MM.1S (cell line): Measurements from ENCODE around the gene CERS2.

Source experiments
- EZH2 ChIP-seq: fragments of 300-600 bp; sonication (generic); optimal IDR thresholded peaks from 2 replicates; pipeline ENCODE3; 2017; ENCODE audit warnings: low read depth, mild to moderate bottlenecking, antibody characterized with exemption, low read length, mixed read lengths
- TF ChIP-seq, protein P1 (sequence below): fragments of 300-600 bp; sonication (generic); IDR thresholded peaks from 2 replicates; pipeline ENCODE4 v1.5.1; 2016; ENCODE audit warnings: antibody characterized with exemption, low read length, mixed read lengths

- TF ChIP-seq, protein P1, sequence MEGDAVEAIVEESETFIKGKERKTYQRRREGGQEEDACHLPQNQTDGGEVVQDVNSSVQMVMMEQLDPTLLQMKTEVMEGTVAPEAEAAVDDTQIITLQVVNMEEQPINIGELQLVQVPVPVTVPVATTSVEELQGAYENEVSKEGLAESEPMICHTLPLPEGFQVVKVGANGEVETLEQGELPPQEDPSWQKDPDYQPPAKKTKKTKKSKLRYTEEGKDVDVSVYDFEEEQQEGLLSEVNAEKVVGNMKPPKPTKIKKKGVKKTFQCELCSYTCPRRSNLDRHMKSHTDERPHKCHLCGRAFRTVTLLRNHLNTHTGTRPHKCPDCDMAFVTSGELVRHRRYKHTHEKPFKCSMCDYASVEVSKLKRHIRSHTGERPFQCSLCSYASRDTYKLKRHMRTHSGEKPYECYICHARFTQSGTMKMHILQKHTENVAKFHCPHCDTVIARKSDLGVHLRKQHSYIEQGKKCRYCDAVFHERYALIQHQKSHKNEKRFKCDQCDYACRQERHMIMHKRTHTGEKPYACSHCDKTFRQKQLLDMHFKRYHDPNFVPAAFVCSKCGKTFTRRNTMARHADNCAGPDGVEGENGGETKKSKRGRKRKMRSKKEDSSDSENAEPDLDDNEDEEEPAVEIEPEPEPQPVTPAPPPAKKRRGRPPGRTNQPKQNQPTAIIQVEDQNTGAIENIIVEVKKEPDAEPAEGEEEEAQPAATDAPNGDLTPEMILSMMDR, result no peak
- TF ChIP-seq EZH2, result no peak
Measured at GRCh38 chr1:150981805-150982712, 7.4 kb upstream of the CERS2 start, which contains the start of gene ANXA9.
